Astrocyte (in vitro differentiated cells and primary cell): ENCODE measurements around the gene ANKRD26. TPM values are rescaled to one million over a fixed set of nuclear protein-coding genes. Genes with fewer than 3 reads are reported as not detected.

Experiments used
- DNase-seq: peaks from one replicate; pipeline ENCODE4 v3.0.0-alpha.2; 2010; ENCODE audit warnings: low read depth
- FAIRE-seq: peaks from 2 replicates; lab custom pipeline; 2011; peaks lifted over from hg19 to GRCh38; lab: Jason Lieb, UNC
- H2AFZ ChIP-seq: 2 replicates; pipeline ENCODE4 v1.6.0; 2012; ENCODE audit warnings: low read depth, low read length, inconsistent platforms
- H3K27ac ChIP-seq: 2 replicates; pipeline ENCODE4 v1.5.1; 2011; ENCODE audit warnings: low read depth, low read length, inconsistent platforms
- H3K27me3 ChIP-seq: 2 replicates; pipeline ENCODE4 v1.6.0; 2011; ENCODE audit warnings: low read length, inconsistent platforms; ENCODE audit not compliant: insufficient read depth
- H3K36me3 ChIP-seq: 2 replicates; pipeline ENCODE4 v1.5.1; 2011; ENCODE audit warnings: low read length, inconsistent platforms; ENCODE audit not compliant: insufficient read depth
- H3K4me1 ChIP-seq: 2 replicates; pipeline ENCODE4 v1.5.1; 2011; ENCODE audit warnings: low read length, inconsistent platforms; ENCODE audit not compliant: insufficient read depth
- H3K4me2 ChIP-seq: 2 replicates; pipeline ENCODE4 v1.6.0; 2012; ENCODE audit warnings: low read length, inconsistent platforms
- H3K4me3 ChIP-seq: 2 replicates; pipeline ENCODE4 v1.5.1; 2011; ENCODE audit warnings: low read depth, mild to moderate bottlenecking, low read length, inconsistent platforms; ENCODE audit not compliant: insufficient read depth
- H3K79me2 ChIP-seq: 2 replicates; pipeline ENCODE4 v1.6.0; 2012; ENCODE audit warnings: mild to moderate bottlenecking, low read length, inconsistent platforms; ENCODE audit not compliant: insufficient read depth
- H3K9ac ChIP-seq: 2 replicates; pipeline ENCODE4 v1.6.0; 2012; ENCODE audit warnings: mild to moderate bottlenecking, low read length, inconsistent platforms
- H3K9me3 ChIP-seq: 2 replicates; pipeline ENCODE4 v1.5.1; 2012; ENCODE audit warnings: low read depth, mild to moderate bottlenecking, low read length, inconsistent platforms; ENCODE audit not compliant: insufficient read depth
- H4K20me1 ChIP-seq: 2 replicates; pipeline ENCODE4 v1.6.0; 2012; ENCODE audit warnings: low read length, inconsistent platforms; ENCODE audit not compliant: insufficient read depth
- H3K27ac Mint-ChIP-seq: one replicate; pipeline ENCODE4 v1.8.0; 2021; ENCODE audit warnings: mild to moderate bottlenecking, mixed read lengths; ENCODE audit not compliant: unreplicated experiment
- H3K27me3 Mint-ChIP-seq: one replicate; pipeline ENCODE4 v1.8.0; 2021; ENCODE audit warnings: low read depth, mixed read lengths; ENCODE audit not compliant: unreplicated experiment
- H3K36me3 Mint-ChIP-seq: one replicate; pipeline ENCODE4 v1.8.0; 2021; ENCODE audit warnings: low read depth, mixed read lengths; ENCODE audit not compliant: unreplicated experiment
- H3K4me1 Mint-ChIP-seq: one replicate; pipeline ENCODE4 v1.8.0; 2021; ENCODE audit warnings: low read depth, mixed read lengths; ENCODE audit not compliant: unreplicated experiment
- H3K4me3 Mint-ChIP-seq: one replicate; pipeline ENCODE4 v1.8.0; 2021; ENCODE audit warnings: mild to moderate bottlenecking, moderate library complexity, mixed read lengths; ENCODE audit not compliant: unreplicated experiment
- H3K9me3 Mint-ChIP-seq: one replicate; pipeline ENCODE4 v1.8.0; 2021; ENCODE audit warnings: mild to moderate bottlenecking, mixed read lengths; ENCODE audit not compliant: unreplicated experiment
- CTCF ChIP-seq: IDR thresholded peaks from 2 replicates; pipeline ENCODE4 v1.5.1; 2011; ENCODE audit warnings: low read depth, mild to moderate bottlenecking, inconsistent platforms, low read length, moderate library complexity; ENCODE audit not compliant: insufficient read depth
- EZH2 ChIP-seq: IDR thresholded peaks from 2 replicates; pipeline ENCODE4 v1.6.1; 2012; ENCODE audit warnings: mild to moderate bottlenecking, low read length, inconsistent platforms; ENCODE audit not compliant: insufficient read depth
- total RNA-seq: library from RNA; stranded (reverse); gene quantifications from 2 replicates; pipeline ENCODE4 v1.2.1, GENCODE V29; 2021

The ANKRD26 gene
- total RNA-seq, 1 donor from 2014 or later, result 7.7 TPM

DNA sequence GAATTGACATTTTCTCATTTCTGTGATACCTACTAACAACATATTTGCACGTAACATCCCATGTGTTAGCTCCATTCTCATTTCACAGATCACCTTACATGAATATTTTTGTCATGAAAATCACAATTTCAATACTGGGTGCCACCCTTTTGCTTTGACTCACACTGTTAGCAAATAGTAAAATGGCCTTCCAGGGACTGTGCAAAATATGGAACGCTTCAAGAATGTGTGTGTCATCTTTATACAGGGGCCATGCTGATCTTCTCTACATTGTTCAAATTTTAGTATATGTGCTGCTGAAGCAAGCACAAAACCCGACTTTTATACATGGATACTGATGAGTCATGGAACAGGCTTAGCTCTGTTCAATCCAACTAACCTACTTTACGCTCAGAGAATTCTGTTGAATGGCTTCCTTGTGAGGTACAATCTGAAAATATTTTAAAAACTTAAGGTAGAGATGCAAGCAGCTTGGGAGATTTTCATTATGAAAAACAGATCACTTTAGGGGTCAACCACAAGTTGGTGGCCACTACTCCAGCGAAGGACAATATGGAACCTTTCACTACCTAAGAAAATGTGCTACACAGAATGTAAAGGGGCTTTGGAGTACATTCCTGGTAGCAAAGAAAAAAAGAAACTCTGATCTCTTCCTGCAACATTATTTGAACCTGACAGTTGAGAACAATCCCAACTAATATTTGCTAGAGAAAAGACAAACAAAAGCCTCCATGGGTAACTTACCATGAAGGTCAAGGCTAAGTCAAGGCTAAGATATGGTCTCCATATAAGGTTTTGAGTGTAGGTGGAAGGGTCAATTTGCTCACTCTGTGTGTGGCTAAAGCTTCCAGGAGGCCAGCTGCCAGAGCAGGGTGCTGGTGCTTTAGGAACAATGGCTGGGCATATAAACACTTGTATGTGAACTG lies 11.9 kb downstream of the ANKRD26 start:
- Mint-ChIP-seq H3K36me3 (peaks cover 6% of the 10 kb centered on the region), H3K4me3 (no peak overlapping the region), H3K9me3 (peaks cover 3% of the 10 kb centered on the region), H3K4me1 (peaks cover 2% of the 10 kb centered on the region), H3K27ac (no peak overlapping the region), H3K27me3 (no peaks in the 10 kb centered on the region)
- Histone ChIP-seq H3K4me1 (no peaks in the 10 kb centered on the region), H4K20me1 (no peaks in the 10 kb centered on the region), H2AFZ (no peak overlapping the region), H3K27ac (no peak overlapping the region), H3K9ac (no peak overlapping the region), H3K27me3 (no peaks in the 10 kb centered on the region), H3K4me2 (no peak overlapping the region), H3K4me3 (no peak overlapping the region), H3K36me3 (peaks cover 18% of the 10 kb centered on the region), H3K9me3 (no peaks in the 10 kb centered on the region), H3K79me2 (no peaks in the 10 kb centered on the region)
- DNase-seq, result no peak
- FAIRE-seq, result no peak
- no peak for TF ChIP-seq EZH2
- TF ChIP-seq CTCF, result no peak

GRCh38 chr10:27072436-27073114 lies 27.7 kb downstream of the ANKRD26 start:
- no peak for FAIRE-seq

More at GRCh38 chr10:27072436-27073114, 27.7 kb downstream of the ANKRD26 start:
- no peak overlapping the region for H3K27ac Mint-ChIP-seq
- H4K20me1 ChIP-seq, result no peaks in the 10 kb centered on the region
- DNase-seq, result no peak
- peaks cover 3% of the 10 kb centered on the region for H3K79me2 ChIP-seq
- H3K36me3 ChIP-seq, result peaks cover 21% of the 10 kb centered on the region
- no peaks in the 10 kb centered on the region for H3K27me3 ChIP-seq
- no peaks in the 10 kb centered on the region for H3K4me1 Mint-ChIP-seq
- H3K36me3 Mint-ChIP-seq, result peaks cover 21% of the 10 kb centered on the region
- TF ChIP-seq CTCF (no peak), EZH2 (no peak)
- no peaks in the 10 kb centered on the region for H3K9me3 Mint-ChIP-seq
- H3K27ac ChIP-seq, result no peak overlapping the region
- no peak overlapping the region for H3K9ac ChIP-seq
- H2AFZ ChIP-seq, result no peak overlapping the region
- no peaks in the 10 kb centered on the region for H3K27me3 Mint-ChIP-seq
- no peaks in the 10 kb centered on the region for H3K4me1 ChIP-seq
- H3K4me3 Mint-ChIP-seq, result no peak overlapping the region
- H3K4me2 ChIP-seq, result no peak overlapping the region
- no peaks in the 10 kb centered on the region for H3K9me3 ChIP-seq
- H3K4me3 ChIP-seq, result no peak overlapping the region
